SU-DHL-6 (cell line): ENCODE measurements around the gene ZNF26.

ENCODE experiments used
- CTCF ChIP-seq: fragments of 200-600 bp; sonication (generic); IDR thresholded peaks from one replicate; pipeline ENCODE4 v1.5.1; 2017; ENCODE audit warnings: antibody characterized with exemption, mild to moderate bottlenecking, low read length, moderate library complexity; ENCODE audit not compliant: insufficient read depth, poor library complexity, severe bottlenecking
- EZH2phosphoT487 ChIP-seq: fragments of 200-600 bp; sonication (generic), shearing (Covaris generic); conservative IDR thresholded peaks from 2 replicates; pipeline ENCODE4 v1.6.1; 2018; ENCODE audit warnings: mild to moderate bottlenecking, antibody characterized with exemption, low read length, moderate library complexity, mixed read lengths

GRCh38 chr12:132945806-132946205 is 40.4 kb upstream of the ZNF26 start:
- TF ChIP-seq CTCF: no peak
- no peak for TF ChIP-seq EZH2phosphoT487
